IMR-90 (cell line): ENCODE measurements around the gene NMRAL1. TPM values are rescaled to one million over a fixed set of nuclear protein-coding genes. Genes with fewer than 3 reads are reported as not detected.

ENCODE experiments used
- ATAC-seq: fragments of 200-7000 bp; cut with Tn5 transposase; 2 replicates; pipeline ENCODE4 v1.9.1; 2020; ENCODE audit warnings: low read depth, mild to moderate bottlenecking, moderate library complexity
- BruUV-seq: library from RNA; stranded (reverse); fragments of 400-500 nt; replicated peaks from 2 replicates; lab custom pipeline; 2021; lab: Mats Ljungman, UMichigan
- CTCF ChIA-PET: fragments of 300-600 bp; formaldehyde crosslinking; extraction: SDS; loops from one replicate; lab custom pipeline; 2021; ENCODE audit warnings: antibody characterized with exemption; lab: Yijun Ruan, JAX
- POLR2A ChIA-PET: fragments of 300-600 bp; sonication (Branson Sonifier 250); formaldehyde crosslinking; loops from one replicate; lab custom pipeline; 2022; ENCODE audit warnings: antibody characterized with exemption; ENCODE audit not compliant: unreplicated experiment; lab: Charles Lee
- DNase-seq: peaks from one replicate; pipeline ENCODE4 v3.0.0; 2013
- H2AFZ ChIP-seq: replicated peaks from 2 replicates; pipeline ENCODE3; 2013; ENCODE audit warnings: low read length, mild to moderate bottlenecking; ENCODE audit not compliant: poor library complexity
- H2AK5ac ChIP-seq: 2 replicates; pipeline ENCODE4 v1.6.1; 2013; ENCODE audit warnings: low read depth, low read length, inconsistent platforms
- H2AK9ac ChIP-seq: replicated peaks from 2 replicates; pipeline ENCODE3; 2013; ENCODE audit warnings: mild to moderate bottlenecking, low read depth, low read length, moderate library complexity; ENCODE audit not compliant: poor library complexity
- H2BK120ac ChIP-seq: 2 replicates; pipeline ENCODE4 v1.6.1; 2013; ENCODE audit warnings: low read depth, low read length, inconsistent platforms
- H2BK15ac ChIP-seq: 3 replicates; pipeline ENCODE4 v1.6.1; 2013; ENCODE audit warnings: low read depth, low read length, inconsistent platforms
- H2BK20ac ChIP-seq: 2 replicates; pipeline ENCODE4 v1.6.1; 2013; ENCODE audit warnings: low read depth, mild to moderate bottlenecking, inconsistent platforms, low read length, moderate library complexity
- H2BK5ac ChIP-seq: 2 replicates; pipeline ENCODE4 v1.6.1; 2013; ENCODE audit warnings: mild to moderate bottlenecking, low read depth, low read length, inconsistent platforms; ENCODE audit not compliant: poor library complexity, severe bottlenecking
- H3K14ac ChIP-seq: replicated peaks from 2 replicates; pipeline ENCODE4 v1.6.1; 2013; ENCODE audit warnings: low read depth, low read length, inconsistent platforms
- H3K18ac ChIP-seq: 2 replicates; pipeline ENCODE4 v1.6.1; 2013; ENCODE audit warnings: low read depth, low read length, control low read depth
- H3K23ac ChIP-seq: 2 replicates; pipeline ENCODE4 v1.6.1; 2013; ENCODE audit warnings: low read depth, low read length, inconsistent platforms
- H3K27ac ChIP-seq: 2 replicates; pipeline ENCODE4 v1.5.1; 2013; ENCODE audit warnings: mild to moderate bottlenecking, control low read depth, low read length; ENCODE audit not compliant: insufficient read depth
- H3K27me3 ChIP-seq: 2 replicates; pipeline ENCODE4 v1.6.1; 2013; ENCODE audit warnings: low read length; ENCODE audit not compliant: control insufficient read depth, insufficient read depth
- H3K36me3 ChIP-seq: 2 replicates; pipeline ENCODE4 v1.6.1; 2013; ENCODE audit warnings: low read length, mixed read lengths; ENCODE audit not compliant: control insufficient read depth, insufficient read depth
- H3K4ac ChIP-seq: 2 replicates; pipeline ENCODE4 v1.6.1; 2013; ENCODE audit warnings: low read depth, low read length, inconsistent platforms
- H3K4me1 ChIP-seq: 2 replicates; pipeline ENCODE4 v1.6.1; 2013; ENCODE audit warnings: low read length, mixed read lengths; ENCODE audit not compliant: control insufficient read depth, insufficient read depth
- H3K4me2 ChIP-seq: 2 replicates; pipeline ENCODE4 v1.6.1; 2013; ENCODE audit warnings: low read depth, mild to moderate bottlenecking, control low read depth, low read length, moderate library complexity
- H3K4me3 ChIP-seq: 2 replicates; pipeline ENCODE4 v1.5.1; 2013; ENCODE audit warnings: low read depth, mild to moderate bottlenecking, control low read depth, low read length, moderate library complexity; ENCODE audit not compliant: insufficient read depth
- H3K56ac ChIP-seq: 2 replicates; pipeline ENCODE4 v1.6.1; 2013; ENCODE audit warnings: low read length, inconsistent platforms; ENCODE audit not compliant: insufficient read depth; ENCODE audit errors: extremely low read depth
- H3K79me1 ChIP-seq, 2 experiments: 2 replicates each; pipeline ENCODE4 v1.6.1; 2013; ENCODE audit warnings: low read length in 2 of 2, inconsistent platforms in 1 of 2, low read depth in 1 of 2
- H3K9ac ChIP-seq: 2 replicates; pipeline ENCODE4 v1.6.1; 2013; ENCODE audit warnings: low read depth, low read length, control low read depth
- H3K9me1 ChIP-seq: 2 replicates; pipeline ENCODE4 v1.6.1; 2013; ENCODE audit warnings: low read length, inconsistent platforms; ENCODE audit not compliant: insufficient read depth
- H3K9me3 ChIP-seq: 2 replicates; pipeline ENCODE4 v1.6.1; 2013; ENCODE audit warnings: low read length; ENCODE audit not compliant: control insufficient read depth, insufficient read depth
- H4K20me1 ChIP-seq: 2 replicates; pipeline ENCODE4 v1.6.1; 2013; ENCODE audit warnings: low read length, inconsistent platforms; ENCODE audit not compliant: insufficient read depth
- H4K5ac ChIP-seq: 2 replicates; pipeline ENCODE4 v1.6.1; 2013; ENCODE audit warnings: mild to moderate bottlenecking, low read depth, low read length, control low read depth
- H4K8ac ChIP-seq, 2 experiments: 2 replicates each; pipeline ENCODE4 v1.6.1; 2013; ENCODE audit warnings: low read depth in 2 of 2, low read length in 2 of 2, control low read depth in 1 of 2, inconsistent platforms in 1 of 2
- H4K91ac ChIP-seq: 2 replicates; pipeline ENCODE4 v1.6.1; 2013; ENCODE audit warnings: low read depth, low read length, inconsistent platforms; ENCODE audit not compliant: insufficient read depth
- BHLHE40 ChIP-seq: fragments of 150-350 bp; IDR thresholded peaks from 2 replicates; pipeline ENCODE4 v1.6.1; 2016; ENCODE audit warnings: mild to moderate bottlenecking, low read depth, low read length
- CEBPB ChIP-seq: IDR thresholded peaks from 2 replicates; pipeline ENCODE4 v1.6.1; 2012; ENCODE audit warnings: low read depth, low read length, improper control_type of control experiment
- CHD1 ChIP-seq: IDR thresholded peaks from 2 replicates; pipeline ENCODE4 v1.6.1; 2012; ENCODE audit warnings: low read depth, low read length, improper control_type of control experiment
- CTCF ChIP-seq: conservative IDR thresholded peaks from 2 replicates; pipeline ENCODE4 v1.5.1; 2012; ENCODE audit warnings: mild to moderate bottlenecking, low read depth, low read length, improper control_type of control experiment
- ELK1 ChIP-seq: fragments of 150-350 bp; IDR thresholded peaks from 2 replicates; pipeline ENCODE4 v1.6.1; 2016; ENCODE audit warnings: low read depth, mild to moderate bottlenecking, low read length, moderate library complexity, borderline replicate concordance
- FOS ChIP-seq: fragments of 150-350 bp; IDR thresholded peaks from 2 replicates; pipeline ENCODE4 v1.6.1; 2016; ENCODE audit warnings: low read depth, low read length
- MAFK ChIP-seq: IDR thresholded peaks from 2 replicates; pipeline ENCODE4 v1.6.1; 2012; ENCODE audit warnings: low read depth, low read length, improper control_type of control experiment
- MAZ ChIP-seq: IDR thresholded peaks from 2 replicates; pipeline ENCODE4 v1.6.1; 2012; ENCODE audit warnings: low read depth, mild to moderate bottlenecking, low read length, improper control_type of control experiment, moderate library complexity, borderline replicate concordance
- MXI1 ChIP-seq: IDR thresholded peaks from 2 replicates; pipeline ENCODE4 v1.6.1; 2012; ENCODE audit warnings: low read depth, mild to moderate bottlenecking, low read length, moderate library complexity, borderline replicate concordance
- NFE2L2 ChIP-seq: fragments of 150-350 bp; IDR thresholded peaks from 2 replicates; pipeline ENCODE4 v1.6.1; 2016; ENCODE audit warnings: low read depth, mild to moderate bottlenecking, low read length
- POLR2A ChIP-seq: IDR thresholded peaks from 2 replicates; pipeline ENCODE4 v1.6.1; 2012; ENCODE audit warnings: mild to moderate bottlenecking, low read depth, low read length
- RAD21 ChIP-seq: IDR thresholded peaks from 2 replicates; pipeline ENCODE4 v1.6.1; 2012; ENCODE audit warnings: low read length, improper control_type of control experiment
- RCOR1 ChIP-seq: IDR thresholded peaks from 2 replicates; pipeline ENCODE4 v1.6.1; 2012; ENCODE audit warnings: mild to moderate bottlenecking, low read length, improper control_type of control experiment; ENCODE audit not compliant: insufficient replicate concordance
- RFX5 ChIP-seq: IDR thresholded peaks from 2 replicates; pipeline ENCODE4 v1.8.0; 2012; ENCODE audit warnings: low read depth, mild to moderate bottlenecking, low read length, moderate library complexity
- SMC3 ChIP-seq: fragments of 150-350 bp; IDR thresholded peaks from 2 replicates; pipeline ENCODE4 v1.6.1; 2016; ENCODE audit warnings: low read depth, mild to moderate bottlenecking, antibody characterized with exemption, low read length, moderate library complexity
- USF2 ChIP-seq: fragments of 150-350 bp; IDR thresholded peaks from 2 replicates; pipeline ENCODE4 v1.6.1; 2017; ENCODE audit warnings: mild to moderate bottlenecking, antibody characterized with exemption, low read length, low read depth
- WGBS, 2 experiments: methylation state at CpG; one replicate each; pipeline versions ENCODE4 v1.1.5 to v1.1.7; 2013; ENCODE audit warnings: missing lambda C conversion rate in 2 of 2; ENCODE audit not compliant: insufficient read length in 1 of 2; ENCODE audit errors: extremely low coverage in 2 of 2; 5-methylcytosine and 5-hydroxymethylcytosine counted together
- dilution Hi-C: fragments of 300-500 bp; cut with HindIII; formaldehyde crosslinking; loops from one replicate; pipeline ENCODE4 v1.14.3; 2018; ENCODE audit warnings: low sequenced_read_pairs; ENCODE audit not compliant: unreplicated experiment
- in situ Hi-C: fragments of 300-500 bp; cut with MboI; formaldehyde crosslinking; loops from 3 replicates; pipeline ENCODE4 v1.14.3; 2019; ENCODE audit warnings: low sequenced_read_pairs, inconsistent platforms, mixed read lengths
- intact Hi-C: fragments of 100-400 bp; cut with micrococcal nuclease; formaldehyde crosslinking; loops from 2 replicates; pipeline ENCODE4 v1.10.0; 2022
- polyA plus RNA-seq, 3 experiments: library from polyadenylated mRNA; depleted of rRNA; stranded (reverse); fragments of >200 nt; gene quantifications; 2 replicates each; pipeline ENCODE4 v1.2.3, GENCODE V29; 2012; ENCODE audit warnings: low replicate concordance in 1 of 3
- total RNA-seq: library from RNA; depleted of rRNA; stranded (reverse); fragments of >200 nt; gene quantifications from 2 replicates; pipeline ENCODE4 v1.2.3, GENCODE V29; 2012

Gene NMRAL1
- total and polyA plus RNA-seq, 2 of the 4 experiments (the other 2 are of a cell fraction), result 48.6 to 67.6 TPM

GRCh38 chr16:4454623-4455022 lies 19.8 kb downstream of the NMRAL1 start:
- ChIA-PET CTCF (no interaction called here), POLR2A (no interaction called here)
- H3K9ac ChIP-seq, result no peak overlapping the region
- no CpG with 5 or more reads among the region's 9 CpGs for WGBS, 2 experiments
- no peak overlapping the region for H3K27ac ChIP-seq
- no peak overlapping the region for H3K4me2 ChIP-seq
- no peak overlapping the region for H2AK9ac ChIP-seq
- no peak overlapping the region for H2BK5ac ChIP-seq
- no peak overlapping the region for H2BK120ac ChIP-seq
- no peak overlapping the region for H3K18ac ChIP-seq
- peaks cover 9% of the 10 kb centered on the region for H3K4me1 ChIP-seq
- 0 out of 2 replicates have a peak, but pooled peaks cover 10% of the 10 kb centered on the region for H3K9me1 ChIP-seq
- H3K79me1 ChIP-seq, result peaks cover 10 to 27% of the 10 kb centered on the region in 2 experiments
- TF ChIP-seq RCOR1 (no peak), SMC3 (no peak), ELK1 (no peak), MAZ (no peak), MAFK (no peak), NFE2L2 (no peak), CEBPB (no peak), BHLHE40 (no peak), RAD21 (no peak), CHD1 (no peak), MXI1 (no peak), CTCF (no peak), FOS (no peak), RFX5 (no peak), POLR2A (no peak), USF2 (no peak)
- in situ Hi-C loops, result no loop called here
- H4K8ac ChIP-seq, result no peak overlapping the region
- dilution Hi-C loops, result no loop called here
- no peak overlapping the region for H3K56ac ChIP-seq
- peaks cover 48% of the 10 kb centered on the region for H3K36me3 ChIP-seq
- ATAC-seq (no peak), DNase-seq (no peak)
- no peak overlapping the region for H2BK15ac ChIP-seq
- H3K23ac ChIP-seq, result no peak overlapping the region
- H3K27me3 ChIP-seq, result no peaks in the 10 kb centered on the region
- H4K20me1 ChIP-seq, result peaks cover 15% of the 10 kb centered on the region
- no peaks in the 10 kb centered on the region for H3K9me3 ChIP-seq
- no peak overlapping the region for H2AK5ac ChIP-seq
- BruUV-seq, result no TSS peak
- intact Hi-C loops, result no loop called here
- H4K5ac ChIP-seq, result no peak overlapping the region
- no peak overlapping the region for H3K4ac ChIP-seq
- H2AFZ ChIP-seq, result no peak overlapping the region
- no peak overlapping the region for H3K14ac ChIP-seq
- H3K4me3 ChIP-seq, result no peak overlapping the region
- no peak overlapping the region for H4K91ac ChIP-seq
- H2BK20ac ChIP-seq, result no peak overlapping the region
